Measurements from ENCODE around the gene HAGHL.

HAGHL gene

GRCh38 chr16:766008-766819 lies 39.3 kb downstream of the HAGHL start:
- no peaks in the 10 kb centered on the region for H3K36me3 ChIP-seq (ENCODE audit: insufficient read depth, low read length)
- no peaks in the 10 kb centered on the region for H3K9me2 ChIP-seq (replicated peaks; ENCODE audit: low read depth, low read length)
- H3K4me1 ChIP-seq (ENCODE audit: insufficient read depth, low read length, poor library complexity, severe bottlenecking) = no peaks in the 10 kb centered on the region
- H2AFZ ChIP-seq (ENCODE audit: low read length) = no peak overlapping the region
- TF ChIP-seq EZH2phosphoT487 (IDR thresholded peaks at IDR 0.05; ENCODE audit: borderline replicate concordance) (no peak), CTCF (conservative IDR thresholded peaks at IDR 0.05; ENCODE audit: low read length) (no peak)
- H3K79me2 ChIP-seq (ENCODE audit: insufficient read depth, low read length) = no peaks in the 10 kb centered on the region
- no peak overlapping the region for H3K4me2 ChIP-seq (ENCODE audit: low read depth, low read length, poor library complexity, severe bottlenecking)
- no peaks in the 10 kb centered on the region for H3K9me3 ChIP-seq (ENCODE audit: insufficient read depth, low read depth, low read length)
- no peaks in the 10 kb centered on the region for H4K20me1 ChIP-seq (ENCODE audit: insufficient read depth, low read length, poor library complexity, severe bottlenecking)
- no peaks in the 10 kb centered on the region for H3K27me3 ChIP-seq (ENCODE audit: insufficient read depth, low read length, poor library complexity, severe bottlenecking)
- no peak overlapping the region for H3K9ac ChIP-seq (ENCODE audit: low read depth, low read length, poor library complexity, severe bottlenecking)
- no peak overlapping the region for H3K4me3 ChIP-seq (ENCODE audit: low read length, poor library complexity, severe bottlenecking)
- no peaks in the 10 kb centered on the region for H3F3A ChIP-seq (ENCODE audit: low read depth)

- no peak overlapping the region for H3K4me3 ChIP-seq (ENCODE audit: low read length, poor library complexity, severe bottlenecking)
- no peaks in the 10 kb centered on the region for H3F3A ChIP-seq (ENCODE audit: low read depth)
- no peaks in the 10 kb centered on the region for H3K36me3 ChIP-seq (ENCODE audit: insufficient read depth, low read length)
- H3K9me2 ChIP-seq (replicated peaks; ENCODE audit: low read depth, low read length) = no peaks in the 10 kb centered on the region
- H3K9ac ChIP-seq (ENCODE audit: low read depth, low read length, poor library complexity, severe bottlenecking) = no peak overlapping the region
- H3K4me1 ChIP-seq (ENCODE audit: insufficient read depth, low read length, poor library complexity, severe bottlenecking) = no peaks in the 10 kb centered on the region
- no peaks in the 10 kb centered on the region for H3K9me3 ChIP-seq (ENCODE audit: insufficient read depth, low read depth, low read length)
- no peaks in the 10 kb centered on the region for H3K27me3 ChIP-seq (ENCODE audit: insufficient read depth, low read length, poor library complexity, severe bottlenecking)
- no peak for TF ChIP-seq CTCF (conservative IDR thresholded peaks at IDR 0.05; ENCODE audit: low read length)
- no peak for TF ChIP-seq EZH2phosphoT487 (IDR thresholded peaks at IDR 0.05; ENCODE audit: borderline replicate concordance)
- H3K4me2 ChIP-seq (ENCODE audit: low read depth, low read length, poor library complexity, severe bottlenecking) = no peak overlapping the region
- H4K20me1 ChIP-seq (ENCODE audit: insufficient read depth, low read length, poor library complexity, severe bottlenecking) = no peaks in the 10 kb centered on the region
- no peak overlapping the region for H2AFZ ChIP-seq (ENCODE audit: low read length)
- H3K79me2 ChIP-seq (ENCODE audit: insufficient read depth, low read length) = no peaks in the 10 kb centered on the region
Measured at GRCh38 chr16:766820-767640, 40.1 kb downstream of the HAGHL start.

GRCh38 chr16:767743-768235 lies 40.9 kb downstream of the HAGHL start:
- Histone ChIP-seq H3K27me3 (ENCODE audit: insufficient read depth, low read length, poor library complexity, severe bottlenecking) (no peaks in the 10 kb centered on the region), H3K9me3 (ENCODE audit: insufficient read depth, low read depth, low read length) (no peaks in the 10 kb centered on the region), H3K9ac (ENCODE audit: low read depth, low read length, poor library complexity, severe bottlenecking) (no peak overlapping the region)

More at GRCh38 chr16:767743-768235, 40.9 kb downstream of the HAGHL start:
- TF ChIP-seq CTCF (conservative IDR thresholded peaks at IDR 0.05; ENCODE audit: low read length) (no peak), EZH2phosphoT487 (IDR thresholded peaks at IDR 0.05; ENCODE audit: borderline replicate concordance) (no peak)
- no peak overlapping the region for H2AFZ ChIP-seq (ENCODE audit: low read length)
- no peaks in the 10 kb centered on the region for H3K9me2 ChIP-seq (replicated peaks; ENCODE audit: low read depth, low read length)
- no peaks in the 10 kb centered on the region for H3K79me2 ChIP-seq (ENCODE audit: insufficient read depth, low read length)
- H3K4me1 ChIP-seq (ENCODE audit: insufficient read depth, low read length, poor library complexity, severe bottlenecking) = no peaks in the 10 kb centered on the region
- no peak overlapping the region for H3K4me2 ChIP-seq (ENCODE audit: low read depth, low read length, poor library complexity, severe bottlenecking)
- no peaks in the 10 kb centered on the region for H3F3A ChIP-seq (ENCODE audit: low read depth)
- no peaks in the 10 kb centered on the region for H3K36me3 ChIP-seq (ENCODE audit: insufficient read depth, low read length)
- no peak overlapping the region for H3K4me3 ChIP-seq (ENCODE audit: low read length, poor library complexity, severe bottlenecking)
- no peaks in the 10 kb centered on the region for H4K20me1 ChIP-seq (ENCODE audit: insufficient read depth, low read length, poor library complexity, severe bottlenecking)

Data from Loucy (cell line).